Neural progenitor cell (in vitro differentiated cells): ENCODE measurements around the gene TNFRSF14.
"Not testable (repeated sequence)": the region's sequence is repeated elsewhere in the genome, so short reads cannot be mapped to it uniquely, and the experiment has no call there.

ENCODE experiments used
- CTCF ChIP-seq: fragments of 200-600 bp; sonication (generic); IDR thresholded peaks from 2 replicates; pipeline ENCODE4 v1.5.1; 2017; ENCODE audit warnings: antibody characterized with exemption, mild to moderate bottlenecking
- EZH2 ChIP-seq: fragments of 200-600 bp; sonication (generic); IDR thresholded peaks from 2 replicates; pipeline ENCODE4 v1.6.1; 2017; ENCODE audit warnings: antibody characterized with exemption, mild to moderate bottlenecking, moderate library complexity

- not testable (repeated sequence) for TF ChIP-seq CTCF, EZH2
Observed at GRCh38 chr1:2553076-2553475, 3.1 kb upstream of the TNFRSF14 start.
